ENCODE results near the gene COL4A2. TPM values are rescaled to one million over a fixed set of nuclear protein-coding genes. Genes with fewer than 3 reads are reported as not detected.

Gene COL4A2
- total RNA-seq, 2 experiments from 2014 or later: not detected

DNA sequence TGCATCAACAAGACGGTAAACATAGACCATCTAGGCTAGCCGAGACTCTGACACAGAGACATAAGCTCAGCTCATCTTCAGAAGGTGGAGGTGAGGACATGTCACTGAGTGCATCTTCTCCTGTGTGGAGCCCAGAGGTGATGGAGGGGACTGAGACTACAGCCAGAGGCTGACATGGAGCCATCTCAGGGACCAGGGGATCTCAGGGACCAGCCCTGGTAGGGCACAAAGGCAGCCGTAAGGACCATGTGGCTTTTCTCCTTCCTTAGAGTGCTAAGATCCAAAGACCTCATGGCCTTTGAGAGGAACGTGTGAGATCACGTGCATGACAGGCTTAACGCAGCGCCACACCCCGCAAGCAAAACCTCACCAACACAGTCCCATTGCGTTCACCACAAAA lies 127.5 kb downstream of the COL4A2 start:
- H3K27ac Mint-ChIP-seq: no peak overlapping the region
- H3K36me3 Mint-ChIP-seq (ENCODE audit: low read depth): no peaks in the 10 kb centered on the region
- ATAC-seq (no peak), DNase-seq (no peak)
- ChIA-PET CTCF (no interaction called here), POLR2A (no interaction called here)
- intact Hi-C loops (cut with micrococcal nuclease): no loop called here
- H3K27me3 Mint-ChIP-seq: peaks cover 23% of the 10 kb centered on the region
- H3K4me1 Mint-ChIP-seq (ENCODE audit: low read depth): no peaks in the 10 kb centered on the region
- no peaks in the 10 kb centered on the region for H3K9me3 Mint-ChIP-seq
- TF ChIP-seq, protein P1, sequence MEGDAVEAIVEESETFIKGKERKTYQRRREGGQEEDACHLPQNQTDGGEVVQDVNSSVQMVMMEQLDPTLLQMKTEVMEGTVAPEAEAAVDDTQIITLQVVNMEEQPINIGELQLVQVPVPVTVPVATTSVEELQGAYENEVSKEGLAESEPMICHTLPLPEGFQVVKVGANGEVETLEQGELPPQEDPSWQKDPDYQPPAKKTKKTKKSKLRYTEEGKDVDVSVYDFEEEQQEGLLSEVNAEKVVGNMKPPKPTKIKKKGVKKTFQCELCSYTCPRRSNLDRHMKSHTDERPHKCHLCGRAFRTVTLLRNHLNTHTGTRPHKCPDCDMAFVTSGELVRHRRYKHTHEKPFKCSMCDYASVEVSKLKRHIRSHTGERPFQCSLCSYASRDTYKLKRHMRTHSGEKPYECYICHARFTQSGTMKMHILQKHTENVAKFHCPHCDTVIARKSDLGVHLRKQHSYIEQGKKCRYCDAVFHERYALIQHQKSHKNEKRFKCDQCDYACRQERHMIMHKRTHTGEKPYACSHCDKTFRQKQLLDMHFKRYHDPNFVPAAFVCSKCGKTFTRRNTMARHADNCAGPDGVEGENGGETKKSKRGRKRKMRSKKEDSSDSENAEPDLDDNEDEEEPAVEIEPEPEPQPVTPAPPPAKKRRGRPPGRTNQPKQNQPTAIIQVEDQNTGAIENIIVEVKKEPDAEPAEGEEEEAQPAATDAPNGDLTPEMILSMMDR (IDR thresholded peaks at IDR 0.05): no peak
- no peak overlapping the region for H3K4me3 Mint-ChIP-seq

- peaks cover 24% of the 10 kb centered on the region for H3K27me3 Mint-ChIP-seq
- H3K9me3 Mint-ChIP-seq: no peaks in the 10 kb centered on the region
- no peaks in the 10 kb centered on the region for H3K4me1 Mint-ChIP-seq (ENCODE audit: low read depth)
- TF ChIP-seq, protein P1 (IDR thresholded peaks at IDR 0.05): no peak
- CTCF ChIA-PET: no interaction called here
- POLR2A ChIA-PET: no interaction called here
- H3K4me3 Mint-ChIP-seq: no peak overlapping the region
- H3K36me3 Mint-ChIP-seq (ENCODE audit: low read depth): no peaks in the 10 kb centered on the region
- ATAC-seq (no peak), DNase-seq (no peak)
- no peak overlapping the region for H3K27ac Mint-ChIP-seq
- intact Hi-C loops (cut with micrococcal nuclease): no loop called here
Measured at GRCh38 chr13:110435331-110435730, 128.2 kb downstream of the COL4A2 start.

GRCh38 chr13:110436276-110436675 lies 129.2 kb downstream of the COL4A2 start:
- peaks cover 19% of the 10 kb centered on the region for H3K27me3 Mint-ChIP-seq
- ATAC-seq (no peak), DNase-seq (no peak)
- no peaks in the 10 kb centered on the region for H3K4me1 Mint-ChIP-seq (ENCODE audit: low read depth)
- CTCF ChIA-PET: no interaction called here
- H3K27ac Mint-ChIP-seq: no peak overlapping the region
- POLR2A ChIA-PET: no interaction called here
- no peaks in the 10 kb centered on the region for H3K36me3 Mint-ChIP-seq (ENCODE audit: low read depth)
- H3K9me3 Mint-ChIP-seq: no peaks in the 10 kb centered on the region
- no peak overlapping the region for H3K4me3 Mint-ChIP-seq
- intact Hi-C loops (cut with micrococcal nuclease): no loop called here
- TF ChIP-seq, protein P1 (IDR thresholded peaks at IDR 0.05): no peak

DNA sequence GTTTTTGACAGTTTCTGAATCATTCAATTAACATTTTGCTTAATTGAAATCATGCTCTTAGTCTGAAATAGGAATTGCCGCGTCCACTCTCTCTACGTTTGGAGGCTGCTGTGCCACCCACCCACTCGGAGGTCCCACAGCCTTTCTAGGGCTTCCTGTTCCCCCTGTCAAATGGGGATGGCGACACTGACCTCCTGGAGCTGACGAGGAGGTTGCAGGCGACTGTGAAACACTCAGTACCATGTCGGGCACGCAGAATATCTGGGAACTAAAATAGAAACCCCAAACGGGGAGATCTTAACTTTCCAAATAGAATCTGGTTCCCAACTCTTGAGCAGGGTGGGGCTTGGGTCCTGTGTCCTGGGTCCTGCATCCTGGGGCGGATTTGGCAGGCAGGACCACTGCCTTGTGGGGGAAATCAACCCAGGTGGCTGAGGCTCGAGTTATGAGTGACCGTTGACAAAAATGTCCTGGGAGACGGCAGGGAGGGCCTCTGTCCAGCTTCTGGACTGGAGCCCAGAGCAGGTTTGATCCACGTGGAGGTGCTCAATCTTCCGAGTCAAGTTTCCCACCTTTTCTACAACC lies 129.8 kb downstream of the COL4A2 start:
- Mint-ChIP-seq H3K4me3 (no peak overlapping the region), H3K4me1 (ENCODE audit: low read depth) (no peaks in the 10 kb centered on the region), H3K27ac (no peak overlapping the region), H3K9me3 (no peaks in the 10 kb centered on the region), H3K36me3 (ENCODE audit: low read depth) (no peaks in the 10 kb centered on the region), H3K27me3 (peaks cover 16% of the 10 kb centered on the region)
- intact Hi-C loops (cut with micrococcal nuclease): no loop called here
- ATAC-seq (no peak), DNase-seq (no peak)
- CTCF ChIA-PET: no interaction called here
- TF ChIP-seq, protein P1 (IDR thresholded peaks at IDR 0.05): no peak
- POLR2A ChIA-PET: no interaction called here

DNA sequence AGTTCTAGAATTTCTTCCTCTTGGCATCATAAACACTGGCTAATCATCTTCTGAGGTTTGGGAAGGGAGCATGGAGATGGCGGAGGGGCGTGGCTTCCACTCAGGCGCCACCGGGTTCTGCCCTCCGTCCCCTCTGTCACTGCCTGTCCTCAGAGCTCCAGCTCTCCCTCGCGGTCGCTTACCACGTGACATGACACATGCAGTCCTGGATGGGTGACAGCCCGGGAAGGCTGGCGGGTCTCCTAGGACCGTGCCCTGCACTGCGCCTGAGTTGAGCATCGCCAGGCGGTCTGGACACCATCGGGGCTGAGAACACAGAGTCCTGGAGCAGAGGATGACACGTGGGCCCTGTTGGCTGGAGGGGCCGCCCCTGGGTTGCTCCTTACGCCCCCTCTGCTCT lies 131.1 kb downstream of the COL4A2 start:
- Mint-ChIP-seq H3K4me3 (no peak overlapping the region), H3K4me1 (ENCODE audit: low read depth) (no peaks in the 10 kb centered on the region), H3K27ac (no peak overlapping the region), H3K27me3 (peaks cover 12% of the 10 kb centered on the region), H3K9me3 (no peaks in the 10 kb centered on the region), H3K36me3 (ENCODE audit: low read depth) (no peaks in the 10 kb centered on the region)
- intact Hi-C loops (cut with micrococcal nuclease): no loop called here
- CTCF ChIA-PET: no interaction called here
- POLR2A ChIA-PET: no interaction called here
- no peak for ATAC-seq
- TF ChIP-seq, protein P1 (IDR thresholded peaks at IDR 0.05): no peak
- DNase-seq: no peak
